Vagina (tissue), 2 donors: Measurements from ENCODE around the gene HCRTR1. TPM values are rescaled to one million over a fixed set of nuclear protein-coding genes. Genes with fewer than 3 reads are reported as not detected.

Source experiments
- DNase-seq, 2 donors: peaks; one replicate each; pipeline ENCODE4 v3.0.0-alpha.2; 2017; ENCODE audit errors: extremely low spot score in 2 of 2
- H3K27ac ChIP-seq: fragments of 200-600 bp; sonication (generic); one replicate; pipeline ENCODE4 v1.5.1; 2019
- H3K27me3 ChIP-seq: fragments of 200-600 bp; sonication (generic); one replicate; pipeline ENCODE4 v1.5.1; 2019
- H3K36me3 ChIP-seq, 2 donors: fragments of 200-600 bp; sonication (generic); one replicate each; pipeline ENCODE4 v1.5.1; 2017 to 2019
- H3K4me1 ChIP-seq: fragments of 200-600 bp; sonication (generic); one replicate; pipeline ENCODE4 v1.5.1; 2019
- H3K4me3 ChIP-seq, 2 donors: fragments of 200-600 bp; sonication (generic); 1 replicate in 1 of 2; 2 replicates in 1 of 2; pipeline ENCODE4 v1.5.1; 2016 to 2019
- H3K9me3 ChIP-seq: fragments of 200-600 bp; sonication (generic); one replicate; pipeline ENCODE4 v1.5.1; 2019
- POLR2A ChIP-seq, 2 donors: fragments of 450-650 bp; IDR thresholded peaks; one replicate each; pipeline ENCODE4 v1.6.1; 2017; ENCODE audit warnings: antibody characterized with exemption in 2 of 2, mild to moderate bottlenecking in 2 of 2, moderate library complexity in 2 of 2
- POLR2AphosphoS5 ChIP-seq, 2 donors: sonication (generic); formaldehyde crosslinking; IDR thresholded peaks; one replicate each; pipeline ENCODE4 v1.9.0; 2017; ENCODE audit warnings: antibody characterized with exemption in 2 of 2, mild to moderate bottlenecking in 2 of 2, low read depth in 1 of 2; ENCODE audit not compliant: insufficient read depth in 1 of 2
- intact Hi-C: fragments of 100-400 bp; cut with DNase I; formaldehyde crosslinking; loops from one replicate; pipeline ENCODE4 v1.15.1; 2023
- total RNA-seq: library from RNA; depleted of rRNA; stranded (reverse); fragments of >200 nt; gene quantifications from one replicate; pipeline ENCODE4 v1.2.3, GENCODE V29; 2016
- TF ChIP-seq, protein P1 (sequence below), 3 experiments: fragments of 450-650 bp in 2 of 3; fragments of 200-600 bp in 1 of 3; sonication (generic) in 1 of 3; IDR thresholded peaks; one replicate each; pipeline ENCODE4 v1.5.1; 2017 to 2019; ENCODE audit warnings: antibody characterized with exemption in 3 of 3, mild to moderate bottlenecking in 2 of 3, moderate library complexity in 2 of 3

HCRTR1 gene
- total RNA-seq, 1 donor from 2014 or later = not detected

- no peaks in the 10 kb centered on the region for H3K27me3 ChIP-seq
- no peak overlapping the region for H3K27ac ChIP-seq
- peaks cover 42% of the 10 kb centered on the region for H3K4me1 ChIP-seq
- TF ChIP-seq, protein P1, sequence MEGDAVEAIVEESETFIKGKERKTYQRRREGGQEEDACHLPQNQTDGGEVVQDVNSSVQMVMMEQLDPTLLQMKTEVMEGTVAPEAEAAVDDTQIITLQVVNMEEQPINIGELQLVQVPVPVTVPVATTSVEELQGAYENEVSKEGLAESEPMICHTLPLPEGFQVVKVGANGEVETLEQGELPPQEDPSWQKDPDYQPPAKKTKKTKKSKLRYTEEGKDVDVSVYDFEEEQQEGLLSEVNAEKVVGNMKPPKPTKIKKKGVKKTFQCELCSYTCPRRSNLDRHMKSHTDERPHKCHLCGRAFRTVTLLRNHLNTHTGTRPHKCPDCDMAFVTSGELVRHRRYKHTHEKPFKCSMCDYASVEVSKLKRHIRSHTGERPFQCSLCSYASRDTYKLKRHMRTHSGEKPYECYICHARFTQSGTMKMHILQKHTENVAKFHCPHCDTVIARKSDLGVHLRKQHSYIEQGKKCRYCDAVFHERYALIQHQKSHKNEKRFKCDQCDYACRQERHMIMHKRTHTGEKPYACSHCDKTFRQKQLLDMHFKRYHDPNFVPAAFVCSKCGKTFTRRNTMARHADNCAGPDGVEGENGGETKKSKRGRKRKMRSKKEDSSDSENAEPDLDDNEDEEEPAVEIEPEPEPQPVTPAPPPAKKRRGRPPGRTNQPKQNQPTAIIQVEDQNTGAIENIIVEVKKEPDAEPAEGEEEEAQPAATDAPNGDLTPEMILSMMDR (IDR thresholded peaks at IDR 0.05) = no peak
- no peak for TF ChIP-seq POLR2A (IDR thresholded peaks at IDR 0.05)
- TF ChIP-seq POLR2AphosphoS5 (IDR thresholded peaks at IDR 0.05; ENCODE audit: insufficient read depth in 1 of 2, low read depth in 1 of 2) = no peak
- H3K4me3 ChIP-seq = no peak overlapping the region
- intact Hi-C loops = no loop called here
- no peaks in the 10 kb centered on the region for H3K36me3 ChIP-seq
- peak in 1 of 2 donors; percentile 19 for DNase-seq
- H3K9me3 ChIP-seq = no peaks in the 10 kb centered on the region
Measured at GRCh38 chr1:31570228-31570627, 47.3 kb upstream of the HCRTR1 start.

GRCh38 chr1:31570906-31571305 lies 46.6 kb upstream of the HCRTR1 start:
- no peak overlapping the region for H3K27ac ChIP-seq
- intact Hi-C loops = no loop called here
- no peak overlapping the region for H3K4me3 ChIP-seq
- peaks cover 49% of the 10 kb centered on the region for H3K4me1 ChIP-seq
- H3K27me3 ChIP-seq = no peaks in the 10 kb centered on the region
- no peak for DNase-seq
- H3K9me3 ChIP-seq = no peaks in the 10 kb centered on the region
- no peaks in the 10 kb centered on the region for H3K36me3 ChIP-seq
- TF ChIP-seq POLR2AphosphoS5 (IDR thresholded peaks at IDR 0.05; ENCODE audit: insufficient read depth in 1 of 2, low read depth in 1 of 2) = no peak
- TF ChIP-seq POLR2A (IDR thresholded peaks at IDR 0.05) = no peak
- TF ChIP-seq, protein P1 (IDR thresholded peaks at IDR 0.05) = no peak

GRCh38 chr1:31571340-31572295 lies 45.9 kb upstream of the HCRTR1 start:
- no peak overlapping the region for H3K27ac ChIP-seq
- H3K36me3 ChIP-seq = no peaks in the 10 kb centered on the region
- no peaks in the 10 kb centered on the region for H3K27me3 ChIP-seq
- H3K4me1 ChIP-seq = peaks cover 56% of the 10 kb centered on the region
- TF ChIP-seq POLR2A (IDR thresholded peaks at IDR 0.05) (no peak), POLR2AphosphoS5 (IDR thresholded peaks at IDR 0.05; ENCODE audit: insufficient read depth in 1 of 2, low read depth in 1 of 2) (no peak)
- TF ChIP-seq, protein P1 (IDR thresholded peaks at IDR 0.05) = no peak
- DNase-seq = peak in 1 of 2 donors; percentile 87
- H3K4me3 ChIP-seq = no peak overlapping the region
- intact Hi-C loops = no loop called here
- no peaks in the 10 kb centered on the region for H3K9me3 ChIP-seq

DNA sequence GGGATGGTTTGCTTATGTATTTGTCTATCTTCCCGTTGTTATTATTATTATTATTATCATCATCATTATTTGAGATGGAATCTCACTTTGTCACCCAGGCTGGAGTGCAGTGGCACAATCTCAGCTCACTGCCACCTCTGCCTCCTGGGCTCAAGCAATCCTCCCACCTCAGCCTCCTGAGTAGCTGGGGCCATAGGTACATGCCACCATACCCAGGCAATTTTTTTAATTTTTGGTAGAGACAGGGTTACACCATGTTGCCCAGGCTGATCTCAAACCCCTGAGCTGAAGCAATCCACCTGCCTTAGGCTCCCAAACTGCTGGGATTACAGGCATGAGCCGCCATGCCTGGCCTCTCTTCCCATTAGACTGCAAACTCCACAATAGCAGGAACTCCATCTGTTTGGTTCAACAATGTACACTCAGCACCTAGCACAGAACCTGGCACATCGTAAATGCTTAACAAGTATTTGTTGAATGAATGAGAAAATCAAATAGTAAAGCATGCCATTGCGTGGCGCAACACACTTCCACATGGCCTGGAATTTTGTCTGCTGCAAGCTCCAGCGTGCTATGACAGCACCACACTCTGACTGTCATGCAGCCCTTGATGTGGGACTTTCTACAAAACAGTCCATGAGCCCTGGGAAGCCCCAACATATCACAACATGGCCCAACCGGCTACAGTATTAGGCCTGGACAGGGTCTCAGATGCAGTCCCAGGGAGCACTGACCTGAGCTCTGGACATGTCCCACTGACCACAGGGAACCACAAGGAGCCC lies 45.0 kb upstream of the HCRTR1 start:
- Histone ChIP-seq H3K4me1 (peaks cover 56% of the 10 kb centered on the region), H3K4me3 (no peak overlapping the region), H3K27me3 (no peaks in the 10 kb centered on the region), H3K36me3 (no peaks in the 10 kb centered on the region), H3K9me3 (no peaks in the 10 kb centered on the region), H3K27ac (peak overlapping the region; percentile 74)
- intact Hi-C loops = no loop called here
- peak in 1 of 2 donors; percentile 74 for DNase-seq
- TF ChIP-seq, protein P1 (IDR thresholded peaks at IDR 0.05) = no peak
- TF ChIP-seq POLR2AphosphoS5 (IDR thresholded peaks at IDR 0.05; ENCODE audit: insufficient read depth in 1 of 2, low read depth in 1 of 2) = peak in 1 of 2 donors; percentile 44
